Measurements from ENCODE around the gene TRPV2.

DNA sequence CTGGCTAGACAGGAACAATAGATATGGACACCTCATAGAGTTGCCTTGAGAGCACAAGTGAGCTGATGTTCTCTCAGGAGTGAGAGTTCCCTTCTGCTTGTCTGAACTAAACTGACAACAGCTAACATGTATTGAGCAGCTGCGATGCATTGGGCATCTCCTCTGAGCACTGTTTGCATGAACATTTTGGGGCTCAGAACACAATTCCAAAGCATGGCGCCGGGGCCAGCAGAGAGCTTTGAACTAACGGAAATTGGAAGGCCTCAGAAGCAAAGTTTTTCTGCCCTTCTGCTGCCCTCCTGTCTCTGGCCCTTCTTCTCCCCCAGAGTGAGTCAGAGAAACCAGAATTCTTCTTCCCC is 38.1 kb downstream of the TRPV2 start:
- TF ChIP-seq, protein P1, sequence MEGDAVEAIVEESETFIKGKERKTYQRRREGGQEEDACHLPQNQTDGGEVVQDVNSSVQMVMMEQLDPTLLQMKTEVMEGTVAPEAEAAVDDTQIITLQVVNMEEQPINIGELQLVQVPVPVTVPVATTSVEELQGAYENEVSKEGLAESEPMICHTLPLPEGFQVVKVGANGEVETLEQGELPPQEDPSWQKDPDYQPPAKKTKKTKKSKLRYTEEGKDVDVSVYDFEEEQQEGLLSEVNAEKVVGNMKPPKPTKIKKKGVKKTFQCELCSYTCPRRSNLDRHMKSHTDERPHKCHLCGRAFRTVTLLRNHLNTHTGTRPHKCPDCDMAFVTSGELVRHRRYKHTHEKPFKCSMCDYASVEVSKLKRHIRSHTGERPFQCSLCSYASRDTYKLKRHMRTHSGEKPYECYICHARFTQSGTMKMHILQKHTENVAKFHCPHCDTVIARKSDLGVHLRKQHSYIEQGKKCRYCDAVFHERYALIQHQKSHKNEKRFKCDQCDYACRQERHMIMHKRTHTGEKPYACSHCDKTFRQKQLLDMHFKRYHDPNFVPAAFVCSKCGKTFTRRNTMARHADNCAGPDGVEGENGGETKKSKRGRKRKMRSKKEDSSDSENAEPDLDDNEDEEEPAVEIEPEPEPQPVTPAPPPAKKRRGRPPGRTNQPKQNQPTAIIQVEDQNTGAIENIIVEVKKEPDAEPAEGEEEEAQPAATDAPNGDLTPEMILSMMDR (IDR thresholded peaks at IDR 0.05), result no peak
- TF ChIP-seq POLR2A (IDR thresholded peaks at IDR 0.05), result no peak
